T-helper 2 cell treated with Interferon-gamma antibody and Interleukin-4, amounts not matched to agents 100 ng/mL and 5 ng/mL, for 36 hours (primary cell): ENCODE data around the gene FBN2. TPM values are rescaled to one million over a fixed set of nuclear protein-coding genes. Genes with fewer than 3 reads are reported as not detected.
"Not testable (repeated sequence)": the region's sequence is repeated elsewhere in the genome, so short reads cannot be mapped to it uniquely, and the experiment has no call there.

Experiments used
- intact Hi-C: fragments of 100-400 bp; cut with micrococcal nuclease; formaldehyde crosslinking; loops from one replicate; pipeline ENCODE4 v1.15.1; 2023
- total RNA-seq: library from RNA; stranded (reverse); gene quantifications from 2 replicates; pipeline ENCODE4 v1.2.3, GENCODE V29; 2022

The FBN2 gene
- total RNA-seq, 1 donor from 2014 or later = not detected

DNA sequence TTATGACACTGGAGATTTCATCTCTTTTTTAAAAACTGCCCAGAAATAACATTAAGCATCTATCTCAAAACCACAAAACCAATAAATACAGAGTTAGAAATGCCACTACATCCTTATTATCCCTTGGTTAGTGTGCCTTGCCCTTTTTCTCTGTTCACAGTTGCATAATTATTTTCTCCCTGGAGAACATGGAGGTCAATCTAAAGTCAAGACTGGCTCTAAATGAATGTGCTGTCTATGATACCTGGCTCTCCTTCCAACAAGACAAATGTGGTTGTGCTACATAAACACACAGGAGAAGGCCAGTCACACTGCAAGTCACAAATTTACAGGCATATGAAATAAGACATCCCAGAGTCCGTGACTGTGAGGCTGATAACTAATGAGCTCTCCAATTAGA is 2.8 kb downstream of the FBN2 start:
- intact Hi-C loops = no loop called here

DNA sequence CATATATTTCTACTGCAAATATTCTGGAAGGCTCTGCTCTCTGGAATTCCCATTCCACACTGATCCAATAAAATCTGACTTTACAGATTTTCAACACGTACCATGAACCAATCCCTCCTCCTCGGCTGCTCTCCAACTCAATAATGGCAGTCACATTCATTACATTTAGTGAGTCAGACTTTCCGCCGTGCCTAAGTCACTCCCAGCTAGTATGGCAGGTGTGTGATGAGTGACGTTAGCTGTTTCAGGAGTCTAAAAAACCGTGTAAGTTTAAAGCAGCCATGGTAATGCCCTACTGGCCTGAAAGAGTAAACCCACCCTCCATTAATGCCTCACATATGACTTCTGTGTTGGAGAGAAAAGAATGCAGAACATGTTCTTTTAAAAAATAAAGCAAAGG is 3.3 kb downstream of the FBN2 start:
- intact Hi-C loops = no loop called here

DNA sequence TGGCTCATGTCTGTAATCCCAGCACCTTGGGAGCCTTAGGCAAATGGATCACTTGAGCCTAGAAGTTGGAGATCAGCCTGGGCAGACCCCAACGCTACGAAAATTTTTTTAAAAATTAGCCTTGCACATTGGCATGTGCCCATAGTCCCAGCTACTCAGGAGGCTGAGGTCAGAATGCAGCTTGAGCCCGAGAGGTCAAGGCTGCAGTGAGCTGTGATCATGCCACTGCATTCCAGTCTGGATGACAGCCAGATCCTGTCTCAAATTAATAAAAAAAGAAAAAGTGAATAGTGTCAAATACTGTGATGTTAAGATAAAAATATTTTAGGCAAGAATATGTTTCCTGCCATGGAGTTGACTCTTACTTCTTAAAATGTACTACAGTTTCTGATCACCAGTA is 5.3 kb downstream of the FBN2 start:
- intact Hi-C loops = no loop called here

DNA sequence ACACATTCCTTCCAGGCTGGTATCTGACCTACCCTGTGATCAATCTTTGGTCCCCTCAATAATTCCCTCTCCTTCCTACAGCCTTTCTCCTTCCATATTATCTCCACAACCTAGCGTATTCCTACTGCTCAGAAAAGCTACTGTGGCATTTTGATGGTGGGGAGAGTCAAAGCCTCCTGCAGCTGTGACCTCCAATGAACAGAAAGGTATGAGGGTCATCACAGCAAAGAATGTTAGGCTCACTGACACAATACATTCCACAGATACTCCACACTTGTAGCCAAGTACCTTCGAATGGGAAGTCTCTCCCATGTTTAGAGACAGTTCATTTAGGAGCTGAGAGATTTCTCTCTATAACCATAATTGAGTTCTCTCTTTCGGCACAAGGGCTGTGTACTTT is 5.9 kb downstream of the FBN2 start:
- intact Hi-C loops = no loop called here

DNA sequence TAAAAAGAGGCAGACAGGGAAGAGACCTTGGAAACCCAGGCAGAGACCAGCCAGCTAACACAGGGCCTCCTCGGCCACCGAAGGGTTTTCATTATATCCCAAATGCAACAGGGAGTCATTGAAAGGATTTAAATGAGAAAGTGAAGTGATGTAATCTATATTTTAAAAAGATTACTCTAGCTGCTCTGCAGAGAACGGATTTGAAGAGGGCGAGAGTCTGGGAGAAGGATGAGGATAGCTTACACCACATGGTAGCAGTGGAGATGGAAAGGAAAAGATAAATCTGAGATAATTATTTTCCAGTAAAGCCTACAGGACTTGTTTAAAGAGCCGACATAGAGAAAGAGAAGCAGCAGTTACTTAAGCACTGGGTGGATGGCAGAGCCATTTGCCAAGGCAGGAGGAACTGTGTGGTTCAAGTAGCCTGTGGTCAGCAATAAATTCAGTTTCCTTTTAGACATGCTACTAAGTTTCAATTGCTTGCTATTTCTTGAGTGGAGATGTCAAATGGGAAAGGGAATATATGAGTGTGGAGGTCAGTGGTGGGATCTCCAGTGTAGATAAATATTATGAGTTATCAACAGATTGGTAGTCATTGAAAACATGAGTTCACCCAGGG is 9.3 kb downstream of the FBN2 start:
- intact Hi-C loops = no loop called here

DNA sequence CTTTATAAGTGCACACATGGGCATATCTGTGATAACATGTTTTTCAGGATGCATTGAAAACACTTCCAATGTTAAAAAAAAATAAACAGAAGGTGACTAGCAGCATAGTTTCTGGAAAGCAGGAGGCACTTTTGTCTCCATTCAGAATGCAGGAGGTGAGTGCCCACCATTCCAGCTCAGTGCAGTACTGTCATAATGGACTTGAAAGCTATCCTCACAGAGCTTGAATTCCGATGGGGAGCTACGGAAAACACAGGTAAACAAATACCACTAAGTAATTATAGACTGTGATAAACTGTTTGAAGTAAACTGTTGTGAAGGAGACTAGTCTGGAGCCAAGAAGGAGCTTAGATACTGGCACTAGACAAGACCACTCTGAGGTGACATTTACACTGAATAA is 9.9 kb downstream of the FBN2 start:
- intact Hi-C loops = no loop called here

DNA sequence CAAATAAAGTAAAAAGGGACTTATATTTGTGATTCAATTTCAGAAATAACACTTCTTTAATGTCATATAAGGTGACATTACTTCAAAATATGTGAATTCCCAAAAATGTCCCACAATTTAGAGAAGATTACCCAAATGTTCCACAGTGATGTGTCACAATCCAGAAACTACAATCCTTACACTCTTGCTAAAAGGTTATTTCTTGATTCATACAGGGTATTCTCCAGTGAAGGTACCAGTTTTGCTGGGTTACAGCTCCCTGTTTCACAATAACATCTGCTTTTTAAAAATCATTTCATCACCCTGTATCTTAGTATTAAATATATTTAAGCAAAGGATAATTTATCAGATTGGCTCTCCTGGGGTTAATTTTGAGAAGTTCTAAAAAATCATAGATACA is 11.0 kb downstream of the FBN2 start:
- intact Hi-C loops = no loop called here

DNA sequence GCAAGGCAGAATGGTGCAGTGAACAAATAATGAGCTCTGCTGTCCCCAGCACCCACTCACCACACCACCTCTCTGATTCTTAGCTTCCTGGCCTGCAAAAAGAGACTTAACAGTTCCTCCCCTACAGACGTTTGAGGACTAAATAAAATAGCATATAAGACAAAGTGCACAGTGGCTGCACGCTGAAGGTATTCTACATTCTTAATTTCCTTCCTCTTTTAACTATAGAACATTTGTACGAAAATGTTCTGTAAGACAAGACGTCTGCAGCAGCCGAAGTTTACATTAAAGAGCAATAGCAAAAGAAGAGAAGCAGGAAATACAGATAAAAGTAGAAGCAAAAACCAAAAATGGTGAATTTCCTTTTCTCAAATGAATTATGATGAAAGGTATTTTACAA is 15.7 kb downstream of the FBN2 start:
- intact Hi-C loops = no loop called here

DNA sequence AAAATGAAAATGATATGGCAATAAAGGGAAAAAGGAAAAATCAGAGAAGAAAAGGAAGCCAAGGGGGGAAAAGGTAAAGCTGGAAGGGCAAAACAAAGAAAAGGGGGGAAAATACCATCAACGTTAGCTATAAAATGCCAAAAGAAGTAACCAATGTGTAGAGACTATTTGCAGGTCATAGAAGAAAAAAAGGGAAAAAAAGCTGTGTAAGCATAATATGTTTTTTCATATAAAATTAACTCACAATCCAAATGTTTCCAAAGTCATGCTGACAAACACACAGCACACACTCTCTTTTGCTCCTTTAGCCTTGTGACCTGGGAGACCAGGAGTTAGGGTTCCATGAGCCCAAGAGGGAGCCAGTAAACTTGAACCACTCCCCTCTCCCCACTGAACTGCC is 18.2 kb downstream of the FBN2 start:
- intact Hi-C loops = no loop called here

DNA sequence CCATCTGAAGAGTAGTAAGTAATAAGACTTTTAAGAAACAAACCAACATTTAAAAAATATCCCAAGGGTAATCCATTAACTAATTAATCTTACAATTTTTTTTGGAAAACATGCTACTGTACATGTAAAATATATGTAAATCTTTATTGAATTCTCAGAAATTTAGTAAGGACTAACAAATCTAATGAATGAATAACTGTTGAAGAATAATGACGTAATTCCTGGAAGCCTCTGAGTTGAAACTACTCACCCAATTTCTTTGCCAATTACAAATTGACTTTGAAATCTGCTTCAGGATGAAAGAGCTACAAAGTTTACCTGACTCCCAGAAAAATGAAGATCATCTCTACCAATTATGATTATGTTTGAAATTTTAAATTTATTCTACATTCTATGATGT is 21.1 kb downstream of the FBN2 start:
- intact Hi-C loops = no loop called here

DNA sequence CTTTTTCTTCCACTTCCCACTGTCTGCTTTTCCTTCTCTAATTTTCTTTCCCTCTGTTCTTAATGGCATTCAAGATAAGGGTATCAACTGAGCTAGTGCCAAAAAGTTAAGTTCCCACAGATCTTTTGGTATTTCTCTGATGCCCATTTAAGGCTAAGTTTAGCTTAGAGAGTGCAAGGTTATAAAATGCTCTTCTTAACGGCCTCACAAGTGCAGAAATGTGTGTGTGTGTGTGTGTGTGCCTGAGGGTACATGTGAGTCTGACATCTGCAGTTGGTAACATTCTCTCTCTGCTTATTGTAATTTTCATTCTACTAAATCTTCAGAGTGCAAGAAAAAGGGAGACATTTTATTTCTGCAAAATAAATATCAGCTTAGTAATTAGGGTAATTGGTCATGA is 24.2 kb downstream of the FBN2 start:
- intact Hi-C loops = no loop called here

DNA sequence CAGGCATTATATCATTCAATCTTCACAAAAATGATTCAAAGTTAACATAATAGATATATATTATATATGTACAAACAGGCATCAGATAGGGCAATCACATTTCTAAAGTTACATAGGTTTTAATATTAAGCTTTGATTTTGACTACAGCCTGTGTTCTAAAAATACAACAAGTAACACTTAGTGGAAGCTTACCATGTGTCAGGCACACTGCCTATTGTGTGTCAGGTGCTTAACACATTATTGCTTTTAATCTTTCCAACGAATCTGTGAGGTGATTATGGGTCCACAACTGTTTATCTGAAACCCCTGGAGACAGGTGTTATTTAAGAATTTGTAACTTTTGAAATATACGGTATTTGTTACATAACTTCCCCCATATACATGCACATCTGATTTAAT is 25.2 kb downstream of the FBN2 start:
- intact Hi-C loops = no loop called here

DNA sequence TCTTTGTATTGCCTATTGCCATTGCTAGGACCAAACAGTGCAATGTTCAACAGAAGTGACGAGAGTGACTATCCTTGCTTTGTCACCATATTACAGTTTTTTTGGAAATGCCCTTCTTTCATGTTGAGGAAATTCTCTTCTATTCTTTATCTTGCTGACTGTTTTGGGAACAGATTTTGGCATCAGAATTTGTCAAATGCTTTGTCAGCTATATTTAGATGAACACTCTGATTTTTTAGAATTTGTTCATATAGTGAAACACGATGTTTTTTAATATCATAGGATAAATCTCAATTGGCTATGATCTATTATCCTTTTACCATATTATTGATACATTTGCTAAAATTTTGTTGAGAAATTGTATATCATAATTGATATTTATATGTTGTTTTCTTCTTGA is 31.4 kb downstream of the FBN2 start:
- intact Hi-C loops = no loop called here

DNA sequence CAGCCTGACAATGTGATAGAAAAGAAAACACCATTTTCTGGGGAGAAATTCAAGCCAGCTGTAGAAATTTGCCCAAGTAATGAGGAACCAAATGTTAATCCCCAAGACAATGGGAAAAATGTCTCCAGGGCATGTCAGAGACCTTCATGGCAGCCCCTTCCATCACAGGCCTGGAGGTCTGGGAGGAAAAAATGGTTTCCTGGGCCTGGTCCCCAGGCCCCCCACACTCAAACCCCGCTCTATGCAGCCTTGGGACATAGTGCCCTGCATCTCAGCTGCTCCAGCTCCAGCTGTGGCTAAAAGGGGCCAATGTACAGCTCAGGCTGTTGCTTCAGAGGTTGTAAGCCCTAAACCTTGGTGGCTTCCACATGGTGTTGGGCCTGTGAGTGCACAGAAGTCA is 34.3 kb downstream of the FBN2 start:
- intact Hi-C loops = not testable (repeated sequence)

DNA sequence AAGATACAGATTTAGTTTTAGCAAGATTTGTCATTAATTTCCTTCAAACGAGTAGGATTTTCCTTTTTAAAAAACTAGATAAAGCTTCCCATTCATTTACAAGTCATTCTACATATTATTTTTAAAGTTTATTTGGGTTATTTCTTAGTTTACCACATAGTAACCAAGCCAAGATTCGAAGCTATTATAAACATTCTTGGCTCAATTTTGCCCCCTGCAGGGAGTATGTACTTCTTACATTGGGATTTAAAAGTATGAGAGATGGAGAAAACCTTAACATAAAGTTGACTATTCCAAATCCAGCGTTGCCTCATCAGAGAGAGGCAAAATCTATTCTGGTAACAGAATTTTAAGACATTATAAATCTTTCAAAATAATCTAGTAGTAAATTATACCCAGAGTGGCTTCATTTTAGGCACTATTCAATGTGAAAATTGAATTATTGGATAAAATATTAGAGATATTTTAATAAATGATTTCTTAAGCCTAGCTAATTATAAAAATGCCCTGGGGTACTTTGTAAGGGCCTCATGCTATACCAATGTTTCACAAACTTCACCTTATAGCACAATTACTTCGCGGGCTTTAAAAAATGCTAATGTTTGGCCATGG is 39.1 kb downstream of the FBN2 start:
- intact Hi-C loops = loop anchor here (5.0 to 10.0 kb wide), 2 partner anchors 186 to 287 kb away; no protein-coding TSS in a partner anchor

DNA sequence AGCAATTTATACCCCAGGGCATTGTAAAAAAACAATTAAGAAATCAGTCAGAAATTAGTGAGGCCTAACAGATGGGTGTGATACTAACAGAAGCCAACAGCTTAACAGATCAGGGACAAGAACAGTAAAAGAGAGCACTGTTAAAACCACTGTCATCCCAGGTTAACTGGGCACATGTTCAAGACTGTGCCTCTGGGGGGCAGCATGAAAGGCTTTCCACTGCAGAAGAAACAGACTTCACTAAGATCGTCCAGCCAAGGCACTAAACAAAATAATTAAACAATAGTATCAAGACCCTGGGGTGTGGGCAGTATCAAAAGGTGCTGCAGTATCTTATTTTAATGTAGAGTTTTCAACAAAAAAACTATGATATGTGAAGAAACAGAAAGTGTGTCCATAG is 43.5 kb downstream of the FBN2 start:
- intact Hi-C loops = loop anchor here (10.0 kb wide), 1 partner anchor 190 kb away; no protein-coding TSS in a partner anchor

DNA sequence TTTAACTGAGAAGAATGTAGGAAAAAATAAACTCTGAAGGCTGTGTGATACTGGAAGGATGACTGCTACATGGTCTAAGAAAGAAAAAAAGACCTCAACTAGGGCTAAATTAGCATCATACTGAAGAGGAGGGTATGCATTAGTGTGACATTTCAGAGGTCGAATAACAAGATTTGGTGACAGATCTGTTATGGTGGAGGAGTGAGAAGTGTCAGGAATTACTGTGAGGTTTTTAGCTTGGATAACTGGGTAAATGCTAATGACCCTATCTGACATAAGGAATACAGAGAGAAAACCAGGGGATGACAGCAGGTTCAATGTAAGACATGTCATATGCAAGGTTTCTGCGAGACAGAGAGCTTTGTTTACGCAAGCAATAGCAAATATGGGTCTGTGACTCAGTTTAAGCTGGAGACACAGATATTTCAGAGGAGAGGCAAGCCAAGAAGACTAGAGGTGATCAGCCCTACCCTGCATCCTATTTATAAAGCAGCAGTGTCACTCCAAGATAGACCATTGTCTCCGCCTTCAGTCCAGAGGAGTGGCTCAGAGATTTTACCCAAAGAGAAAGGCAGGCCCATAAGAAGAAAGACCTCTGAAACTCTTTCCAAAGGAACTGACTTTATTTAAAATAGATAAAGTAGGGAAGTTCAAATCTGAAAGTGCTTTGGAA is 44.3 kb downstream of the FBN2 start:
- intact Hi-C loops = loop anchor here (10.0 kb wide), 1 partner anchor 191 kb away; no protein-coding TSS in a partner anchor

DNA sequence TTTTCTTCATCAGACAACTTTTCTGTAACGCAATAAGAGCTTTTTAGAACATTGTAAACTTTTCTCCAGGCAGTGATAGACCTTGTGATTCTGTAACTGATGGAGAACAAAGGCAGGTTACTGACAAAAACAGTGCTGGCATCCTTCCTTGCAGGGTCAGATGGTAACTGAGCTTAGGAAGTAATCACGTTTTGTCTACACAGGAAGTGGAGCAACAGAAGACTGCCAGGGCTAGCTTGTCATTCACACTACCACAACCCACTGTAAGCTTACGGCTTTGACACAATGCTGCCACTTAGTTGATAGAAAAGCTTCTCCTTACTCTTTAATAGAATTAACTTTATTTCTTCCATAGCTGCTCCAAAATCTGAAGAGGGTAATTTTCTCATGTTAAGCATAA is 46.8 kb downstream of the FBN2 start:
- intact Hi-C loops = loop anchor here (10.0 kb wide), 1 partner anchor 194 kb away; no protein-coding TSS in a partner anchor

DNA sequence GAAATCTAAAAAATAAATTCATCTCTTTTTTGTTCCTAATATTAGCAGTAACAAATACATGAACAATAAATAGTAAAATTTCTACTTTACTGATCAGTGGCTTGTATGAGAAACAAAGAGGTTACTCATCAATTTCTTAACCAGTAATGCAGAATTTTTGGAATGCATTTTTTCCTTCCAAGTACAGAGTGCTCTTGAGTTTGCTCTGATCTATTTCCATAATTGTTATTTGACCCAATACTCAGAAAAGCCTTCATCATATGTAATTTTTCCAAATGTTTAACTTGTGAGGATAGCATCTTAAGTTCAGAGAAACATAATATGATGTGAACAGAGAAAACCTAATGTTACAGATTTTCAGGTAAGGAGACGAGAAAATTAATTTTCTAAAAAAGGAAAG is 47.3 kb downstream of the FBN2 start:
- intact Hi-C loops = loop anchor here (10.0 kb wide), 1 partner anchor 194 kb away; no protein-coding TSS in a partner anchor

DNA sequence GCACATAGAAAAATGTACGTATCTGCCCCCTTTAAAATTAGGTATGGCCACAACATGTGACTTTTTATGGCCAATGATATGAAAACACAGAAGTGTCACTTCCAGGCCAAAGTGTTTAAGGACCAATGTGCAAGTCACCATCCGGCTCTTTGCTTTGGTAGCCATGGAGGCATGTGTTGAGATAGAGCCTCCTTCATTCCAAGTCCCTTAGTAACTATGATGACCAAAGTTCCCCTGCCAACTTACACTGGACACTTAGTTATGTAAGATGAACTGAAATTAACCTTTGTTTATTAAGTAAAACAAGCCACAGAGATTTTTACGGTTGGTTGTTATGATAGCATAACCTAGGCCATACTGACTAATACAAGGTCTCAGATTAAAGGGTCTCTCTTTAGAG is 51.0 kb downstream of the FBN2 start:
- intact Hi-C loops = no loop called here

DNA sequence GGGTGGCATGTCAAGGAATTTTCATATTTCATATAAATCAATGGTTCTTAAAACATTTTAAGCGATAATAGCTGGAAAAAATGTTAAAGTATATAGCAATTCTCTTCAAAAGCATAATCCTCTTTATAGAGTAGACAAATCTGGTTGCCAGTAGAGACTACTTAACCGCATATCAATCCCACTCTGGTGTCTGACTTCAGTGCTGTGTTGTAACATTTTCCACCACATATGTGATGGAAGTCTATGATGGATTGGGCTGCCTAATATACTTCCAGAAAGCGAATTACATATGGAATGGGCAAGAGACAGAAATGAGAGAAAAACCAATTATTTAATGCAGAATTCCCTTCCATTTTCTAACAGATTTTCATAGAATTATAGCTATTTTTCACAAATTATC is 54.3 kb downstream of the FBN2 start:
- intact Hi-C loops = no loop called here

DNA sequence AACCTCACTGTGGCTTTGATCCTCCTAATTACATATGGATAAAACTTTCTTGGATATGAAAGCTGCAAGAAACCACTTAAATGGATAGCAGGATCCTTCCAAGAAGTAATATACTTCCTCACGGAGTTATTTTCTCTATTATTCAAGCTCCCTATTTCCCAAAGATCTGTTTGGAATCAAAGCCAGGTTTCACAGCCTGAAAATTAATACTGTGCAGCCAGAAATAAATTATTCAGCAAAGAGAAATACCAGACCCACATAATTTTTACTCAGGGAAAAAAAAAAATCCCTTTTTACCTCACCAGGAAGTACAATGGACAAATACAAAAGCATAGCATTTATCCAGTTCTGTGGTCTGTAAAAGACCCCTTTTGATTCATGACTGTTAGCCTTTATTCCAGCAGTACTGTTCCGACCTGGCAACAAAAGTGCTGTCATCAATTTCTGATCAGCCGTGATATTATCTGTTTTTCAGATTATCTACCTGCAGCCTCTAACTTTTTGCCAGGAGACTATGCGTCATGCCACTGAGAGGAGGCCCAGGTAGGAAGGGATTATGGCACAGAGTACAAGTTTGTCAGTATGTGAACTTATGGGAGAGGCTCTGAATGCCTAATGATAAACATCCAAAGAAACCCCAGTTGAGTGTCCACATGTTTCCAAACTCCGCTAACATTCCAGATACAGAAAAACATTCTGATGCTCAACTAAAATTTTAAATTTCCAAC is 57.0 kb downstream of the FBN2 start:
- intact Hi-C loops = no loop called here
